AG09309 (cell line): ENCODE measurements around the gene FILIP1L.

ENCODE experiments used
- DNase-seq: peaks from one replicate; pipeline ENCODE4 v3.0.0-alpha.2; 2010; ENCODE audit warnings: low read depth
- H3K4me3 ChIP-seq: 2 replicates; pipeline ENCODE4 v1.5.1; 2011; ENCODE audit warnings: mild to moderate bottlenecking, low read depth, low read length, moderate library complexity; ENCODE audit not compliant: control insufficient read depth
- CTCF ChIP-seq: IDR thresholded peaks from 2 replicates; pipeline ENCODE4 v1.5.1; 2011; ENCODE audit warnings: mild to moderate bottlenecking, low read depth, low read length, inconsistent platforms; ENCODE audit not compliant: insufficient read depth, control insufficient read depth; ENCODE audit errors: missing control alignments

Gene FILIP1L

GRCh38 chr3:100127792-100128191 lies 13.5 kb upstream of the FILIP1L start:
- no peak overlapping the region for H3K4me3 ChIP-seq
- no peak for DNase-seq
- no peak for TF ChIP-seq CTCF

GRCh38 chr3:100125161-100125938 lies 11.0 kb upstream of the FILIP1L start:
- H3K4me3 ChIP-seq = no peak overlapping the region
- DNase-seq = no peak
- TF ChIP-seq CTCF = no peak

GRCh38 chr3:100124201-100124761 lies 10.0 kb upstream of the FILIP1L start:
- DNase-seq = no peak
- H3K4me3 ChIP-seq = no peak overlapping the region
- TF ChIP-seq CTCF = no peak

GRCh38 chr3:100123112-100123511 lies 8.8 kb upstream of the FILIP1L start:
- no peak for TF ChIP-seq CTCF
- no peak overlapping the region for H3K4me3 ChIP-seq
- DNase-seq = no peak

- no peak for TF ChIP-seq CTCF
- no peak overlapping the region for H3K4me3 ChIP-seq
- no peak for DNase-seq
Observed at GRCh38 chr3:100122321-100122720, 8.0 kb upstream of the FILIP1L start.

GRCh38 chr3:100120693-100121092 lies 6.4 kb upstream of the FILIP1L start:
- no peak for TF ChIP-seq CTCF
- H3K4me3 ChIP-seq = no peak overlapping the region
- no peak for DNase-seq

- TF ChIP-seq CTCF = no peak
- no peak for DNase-seq
- no peak overlapping the region for H3K4me3 ChIP-seq
Observed at GRCh38 chr3:100120012-100120411, 5.7 kb upstream of the FILIP1L start.
